Natural killer cell (primary cell): ENCODE measurements around the gene LIN7B. TPM values are rescaled to one million over a fixed set of nuclear protein-coding genes. Genes with fewer than 3 reads are reported as not detected.

Source experiments
- ATAC-seq, 3 donors: fragments of 150-1000 bp in 2 of 3; fragments of 200-7000 bp in 1 of 3; cut with Tn5 transposase; 1 replicate in 1 of 3; 2 replicates in 2 of 3; pipeline ENCODE4 v1.10.0; 2021; ENCODE audit warnings: mild to moderate bottlenecking in 2 of 3, moderate library complexity in 2 of 3
- DNase-seq, 2 donors: peaks; one replicate each; pipeline versions ENCODE4 v3.0.0 to v3.0.0-alpha.2; 2013 to 2021; ENCODE audit warnings: mixed read lengths in 1 of 2
- H3K27ac ChIP-seq: one replicate; pipeline ENCODE4 v1.5.1; 2013; ENCODE audit warnings: mild to moderate bottlenecking, low read length
- H3K27me3 ChIP-seq: one replicate; pipeline ENCODE4 v1.6.1; 2013; ENCODE audit warnings: low read length; ENCODE audit not compliant: control insufficient read depth, insufficient read depth
- H3K36me3 ChIP-seq: one replicate; pipeline ENCODE4 v1.6.1; 2013; ENCODE audit warnings: low read length; ENCODE audit not compliant: control insufficient read depth, insufficient read depth
- H3K4me1 ChIP-seq: one replicate; pipeline ENCODE4 v1.6.1; 2013; ENCODE audit warnings: low read length; ENCODE audit not compliant: control insufficient read depth, insufficient read depth
- H3K4me3 ChIP-seq: one replicate; pipeline ENCODE4 v1.5.1; 2013; ENCODE audit warnings: low read length
- H3K9me3 ChIP-seq: one replicate; pipeline ENCODE4 v1.6.1; 2013; ENCODE audit warnings: low read length; ENCODE audit not compliant: control insufficient read depth, insufficient read depth
- H3K27ac Mint-ChIP-seq, 2 donors: one replicate each; pipeline ENCODE4 v1.8.0; 2022; ENCODE audit warnings: mild to moderate bottlenecking in 2 of 2, mixed read lengths in 2 of 2, moderate library complexity in 1 of 2
- H3K27me3 Mint-ChIP-seq, 2 donors: one replicate each; pipeline ENCODE4 v1.8.0; 2022; ENCODE audit warnings: low read depth in 2 of 2, mixed read lengths in 2 of 2
- H3K36me3 Mint-ChIP-seq: one replicate; pipeline ENCODE4 v1.8.0; 2022; ENCODE audit warnings: mixed read lengths
- H3K4me1 Mint-ChIP-seq, 2 donors: one replicate each; pipeline ENCODE4 v1.8.0; 2022; ENCODE audit warnings: mixed read lengths in 2 of 2
- H3K4me3 Mint-ChIP-seq: one replicate; pipeline ENCODE4 v1.8.0; 2022; ENCODE audit warnings: mild to moderate bottlenecking, moderate library complexity, mixed read lengths
- H3K9me3 Mint-ChIP-seq, 2 donors: one replicate each; pipeline ENCODE4 v1.8.0; 2022; ENCODE audit warnings: mixed read lengths in 2 of 2
- WGBS: methylation state at CpG from one replicate; pipeline ENCODE4 v1.1.7; 2013; ENCODE audit warnings: missing lambda C conversion rate; ENCODE audit not compliant: insufficient coverage; 5-methylcytosine and 5-hydroxymethylcytosine counted together
- intact Hi-C: fragments of 100-400 bp; cut with micrococcal nuclease; formaldehyde crosslinking; loops from one replicate; pipeline ENCODE4 v1.14.2; 2022
- total RNA-seq, 4 donors: library from RNA; stranded (reverse); fragments of 120-200 nt in 1 of 4; gene quantifications; one replicate each; pipeline versions ENCODE4 v1.2.3 to v1.2.4, GENCODE V29; 2013 to 2022
- TF ChIP-seq, protein P1 (sequence below): fragments of 200-600 bp; IDR thresholded peaks from one replicate; pipeline ENCODE4 v1.8.0; 2022; ENCODE audit warnings: antibody characterized with exemption

Gene LIN7B
- total RNA-seq, 3 donors from 2014 or later (not counting 1 experiment from before 2014, with no cell fraction given): 6.2 to 8.8 (median 6.5) TPM

DNA sequence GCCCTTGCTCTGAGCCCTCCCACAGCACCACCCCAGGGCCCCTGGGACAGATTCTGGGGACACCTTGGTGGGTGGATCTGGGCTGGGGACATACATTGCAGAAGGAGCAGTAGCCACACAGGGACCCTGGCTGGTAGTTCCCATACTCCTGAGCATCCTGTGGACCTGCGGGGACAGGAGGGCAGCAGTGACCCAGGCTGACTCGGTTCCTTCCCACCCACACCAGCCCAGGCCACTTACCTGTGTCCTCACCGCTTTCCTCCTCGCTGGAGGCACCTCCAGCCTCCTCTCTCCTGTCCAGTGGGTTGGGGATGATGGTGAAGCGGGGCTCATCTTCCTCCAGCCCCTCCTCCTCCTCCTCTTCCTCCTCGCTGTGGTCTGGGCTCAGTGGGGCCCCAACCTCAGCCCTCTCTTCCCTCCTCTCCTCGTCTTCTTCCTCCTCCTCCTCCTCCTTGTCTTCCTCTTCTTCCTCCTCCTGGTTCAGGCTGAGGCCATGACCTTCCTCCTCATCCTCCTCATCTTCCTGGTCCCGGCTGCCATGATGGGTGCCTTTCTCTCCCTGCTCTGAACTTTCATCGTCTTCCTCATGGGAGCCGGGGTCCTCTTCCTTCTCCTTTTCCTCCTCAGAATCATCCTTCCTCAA is 39.1 kb downstream of the LIN7B start:
- H3K27ac ChIP-seq: no peak overlapping the region
- peaks cover 43% of the 10 kb centered on the region for H3K4me1 ChIP-seq
- ATAC-seq (no peak), DNase-seq (no peak)
- H3K4me3 ChIP-seq: no peak overlapping the region
- intact Hi-C loops: no loop called here
- Mint-ChIP-seq H3K4me3 (peak overlapping the region; percentile 52), H3K9me3 (no peaks in the 10 kb centered on the region), H3K4me1 (peaks cover 22 to 50% of the 10 kb centered on the region in 2 donors), H3K27me3 (peaks cover 17 to 56% of the 10 kb centered on the region in 2 donors), H3K27ac (no peak overlapping the region), H3K36me3 (peaks cover 3% of the 10 kb centered on the region)
- TF ChIP-seq, protein P1, sequence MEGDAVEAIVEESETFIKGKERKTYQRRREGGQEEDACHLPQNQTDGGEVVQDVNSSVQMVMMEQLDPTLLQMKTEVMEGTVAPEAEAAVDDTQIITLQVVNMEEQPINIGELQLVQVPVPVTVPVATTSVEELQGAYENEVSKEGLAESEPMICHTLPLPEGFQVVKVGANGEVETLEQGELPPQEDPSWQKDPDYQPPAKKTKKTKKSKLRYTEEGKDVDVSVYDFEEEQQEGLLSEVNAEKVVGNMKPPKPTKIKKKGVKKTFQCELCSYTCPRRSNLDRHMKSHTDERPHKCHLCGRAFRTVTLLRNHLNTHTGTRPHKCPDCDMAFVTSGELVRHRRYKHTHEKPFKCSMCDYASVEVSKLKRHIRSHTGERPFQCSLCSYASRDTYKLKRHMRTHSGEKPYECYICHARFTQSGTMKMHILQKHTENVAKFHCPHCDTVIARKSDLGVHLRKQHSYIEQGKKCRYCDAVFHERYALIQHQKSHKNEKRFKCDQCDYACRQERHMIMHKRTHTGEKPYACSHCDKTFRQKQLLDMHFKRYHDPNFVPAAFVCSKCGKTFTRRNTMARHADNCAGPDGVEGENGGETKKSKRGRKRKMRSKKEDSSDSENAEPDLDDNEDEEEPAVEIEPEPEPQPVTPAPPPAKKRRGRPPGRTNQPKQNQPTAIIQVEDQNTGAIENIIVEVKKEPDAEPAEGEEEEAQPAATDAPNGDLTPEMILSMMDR: no peak
- WGBS: 86% methylated on average over 7 of the region's 10 CpGs
- no peaks in the 10 kb centered on the region for H3K36me3 ChIP-seq
- H3K27me3 ChIP-seq: peaks cover 26% of the 10 kb centered on the region
- H3K9me3 ChIP-seq: no peaks in the 10 kb centered on the region

DNA sequence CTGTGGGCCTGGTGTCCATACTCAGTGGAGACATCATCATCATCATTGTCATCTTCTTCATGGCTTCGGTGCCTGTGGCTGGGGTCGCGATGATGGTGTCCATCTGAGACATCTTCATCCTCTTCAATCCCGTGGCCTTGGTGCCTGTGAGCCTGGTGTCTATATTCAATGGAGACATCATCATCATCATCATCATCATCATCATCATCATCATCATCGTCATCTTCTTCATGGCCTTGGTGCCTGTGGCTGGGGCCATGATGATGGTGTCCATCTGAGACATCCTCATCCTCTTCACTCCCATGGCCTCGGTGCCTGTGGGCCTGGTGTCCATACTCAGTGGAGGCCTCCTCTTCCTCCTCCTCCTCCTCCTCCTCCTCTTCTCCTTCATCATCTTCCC is 40.1 kb downstream of the LIN7B start:
- no peak overlapping the region for H3K27ac Mint-ChIP-seq
- no peak for ATAC-seq
- Histone ChIP-seq H3K27ac (no peak overlapping the region), H3K27me3 (peaks cover 22% of the 10 kb centered on the region), H3K9me3 (no peaks in the 10 kb centered on the region), H3K4me3 (no peak overlapping the region), H3K36me3 (no peaks in the 10 kb centered on the region), H3K4me1 (peaks cover 35% of the 10 kb centered on the region)
- no peak overlapping the region for H3K4me3 Mint-ChIP-seq
- intact Hi-C loops: no loop called here
- WGBS: 95% methylated on average over 6 of the region's 6 CpGs
- H3K9me3 Mint-ChIP-seq: no peaks in the 10 kb centered on the region
- DNase-seq: no peak
- peaks cover 18 to 53% of the 10 kb centered on the region in 2 donors for H3K27me3 Mint-ChIP-seq
- H3K4me1 Mint-ChIP-seq: peaks cover 22 to 44% of the 10 kb centered on the region in 2 donors
- H3K36me3 Mint-ChIP-seq: peaks cover 7% of the 10 kb centered on the region
- TF ChIP-seq, protein P1: no peak

DNA sequence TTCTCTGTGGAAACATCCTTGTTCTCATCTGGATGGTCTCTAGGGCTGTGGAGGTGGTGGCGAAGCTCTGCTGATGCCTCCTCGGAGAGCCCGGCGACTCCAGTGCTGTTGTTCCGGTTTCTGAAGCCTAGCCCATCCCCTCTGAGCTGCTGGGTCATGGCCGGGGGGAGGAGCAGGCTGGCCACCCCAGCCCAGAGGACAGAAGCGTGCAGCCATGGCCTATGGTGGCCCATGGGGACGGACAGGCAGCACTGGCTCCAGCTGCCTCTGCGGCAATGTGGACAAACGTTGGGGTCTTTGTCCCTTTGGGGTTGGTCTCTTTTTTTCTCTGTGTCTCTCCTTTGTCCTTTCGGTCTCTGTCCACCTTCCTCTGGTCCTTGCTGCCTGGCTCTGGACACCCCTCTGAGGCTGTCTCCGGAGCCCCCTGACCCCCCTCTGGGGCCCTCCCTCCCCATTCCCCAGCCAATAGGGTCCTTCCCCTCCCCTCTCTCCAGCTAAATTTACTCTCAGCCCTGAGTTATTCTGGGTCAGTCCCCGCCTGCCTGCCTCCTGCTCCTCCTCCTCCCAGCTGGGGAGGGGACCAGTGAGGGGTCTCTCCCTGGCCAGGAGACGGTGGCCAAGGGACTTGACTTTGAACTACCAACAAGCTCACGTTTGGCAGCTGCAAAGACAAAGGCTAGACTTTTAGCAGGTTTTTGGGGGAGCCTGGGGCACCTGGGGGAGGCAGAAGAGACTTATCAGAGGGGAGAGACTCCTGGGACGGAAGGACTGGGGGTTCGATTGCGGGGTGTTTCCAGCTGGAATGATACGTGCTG is 41.0 kb downstream of the LIN7B start, which contains the start of gene HRC:
HRC (minus strand) TSS at position 392 of the 815 bp plus-strand sequence; CDS start at position 233, 159 bp downstream.
- TF ChIP-seq, protein P1: no peak
- Histone ChIP-seq H3K4me1 (peaks cover 26% of the 10 kb centered on the region), H3K36me3 (no peaks in the 10 kb centered on the region), H3K27me3 (peaks cover 12% of the 10 kb centered on the region), H3K9me3 (no peaks in the 10 kb centered on the region), H3K27ac (no peak within 1 kb of the TSS), H3K4me3 (no peak within 1 kb of the TSS)
- Mint-ChIP-seq H3K36me3 (peaks cover 7% of the 10 kb centered on the region), H3K27ac (no peak within 1 kb of the TSS), H3K9me3 (no peaks in the 10 kb centered on the region), H3K27me3 (peaks cover 27 to 54% of the 10 kb centered on the region in 2 donors), H3K4me1 (peaks cover 18 to 34% of the 10 kb centered on the region in 2 donors), H3K4me3 (no peak within 1 kb of the TSS)
- DNase-seq (no peak), ATAC-seq (no peak)
- WGBS: 62% methylated on average over 19 of the region's 19 CpGs
- intact Hi-C loops: no loop called here
